Smooth muscle cell (in vitro differentiated cells): Measurements from ENCODE around the gene PLCB1. TPM values are rescaled to one million over a fixed set of nuclear protein-coding genes. Genes with fewer than 3 reads are reported as not detected.

Experiments
- DNase-seq: peaks from one replicate; lab custom pipeline; 2025; ENCODE audit not compliant: unreplicated experiment; lab: John Stamatoyannopoulos, UW
- H2AFZ ChIP-seq: fragments of 200-600 bp; sonication (generic); 2 replicates; pipeline ENCODE4 v1.6.0; 2016; ENCODE audit warnings: antibody characterized with exemption, low read depth, mild to moderate bottlenecking
- H3F3A ChIP-seq: fragments of 200-600 bp; sonication (generic); 2 replicates; pipeline ENCODE4 v1.6.0; 2017; ENCODE audit warnings: antibody characterized with exemption, low read depth
- H3K27ac ChIP-seq: fragments of 200-600 bp; sonication (generic); 2 replicates; pipeline ENCODE4 v1.5.1; 2016; ENCODE audit warnings: low read depth, mild to moderate bottlenecking
- H3K27me3 ChIP-seq: fragments of 200-600 bp; sonication (generic); 2 replicates; pipeline ENCODE4 v1.6.1; 2016; ENCODE audit warnings: low read depth, mild to moderate bottlenecking
- H3K36me3 ChIP-seq: fragments of 200-600 bp; sonication (generic); 2 replicates; pipeline ENCODE4 v1.5.1; 2016; ENCODE audit warnings: low read depth
- H3K4me1 ChIP-seq: fragments of 200-600 bp; sonication (generic); 2 replicates; pipeline ENCODE4 v1.5.1; 2016; ENCODE audit warnings: low read depth
- H3K4me2 ChIP-seq: fragments of 200-600 bp; sonication (generic); 2 replicates; pipeline ENCODE4 v1.6.0; 2016; ENCODE audit warnings: mild to moderate bottlenecking
- H3K4me3 ChIP-seq: fragments of 200-600 bp; sonication (generic); 2 replicates; pipeline ENCODE4 v1.5.1; 2016; ENCODE audit warnings: mild to moderate bottlenecking
- H3K79me2 ChIP-seq: fragments of 200-600 bp; sonication (generic); 2 replicates; pipeline ENCODE4 v1.6.0; 2016; ENCODE audit warnings: low read depth, mild to moderate bottlenecking
- H3K9ac ChIP-seq: fragments of 200-600 bp; sonication (generic); 2 replicates; pipeline ENCODE4 v1.6.0; 2016; ENCODE audit warnings: low read depth
- H3K9me3 ChIP-seq: fragments of 200-600 bp; sonication (generic); replicated peaks from 2 replicates; pipeline ENCODE4 v1.5.1; 2016; ENCODE audit warnings: low read depth
- H4K20me1 ChIP-seq: fragments of 200-600 bp; sonication (generic); 2 replicates; pipeline ENCODE4 v1.6.0; 2016; ENCODE audit warnings: low read depth
- WGBS: methylation state at CpG from one replicate; pipeline ENCODE4 v1.1.7; 2016; ENCODE audit warnings: low lambda C conversion rate; 5-methylcytosine and 5-hydroxymethylcytosine counted together
- polyA plus RNA-seq: library from polyadenylated mRNA; unstranded; fragments of >200 nt; fragmentation: Nextera tagmentation; extraction: Ambion mirVana; gene quantifications from 2 replicates; pipeline ENCODE4 v1.2.1, GENCODE V29; 2016
- total RNA-seq: library from RNA; depleted of rRNA; stranded (reverse); fragments of >200 nt; gene quantifications from 2 replicates; pipeline ENCODE4 v1.2.3, GENCODE V29; 2014
- TF ChIP-seq, protein P1 (sequence below): fragments of 200-600 bp; sonication (generic); IDR thresholded peaks from 2 replicates; pipeline ENCODE4 v1.5.1; 2017; ENCODE audit warnings: borderline replicate concordance, mild to moderate bottlenecking, antibody characterized with exemption; ENCODE audit not compliant: insufficient read depth, poor library complexity, severe bottlenecking

Gene PLCB1
- total and polyA plus RNA-seq, 2 experiments from 2014 or later, result 4.7 to 25.3 TPM

DNA sequence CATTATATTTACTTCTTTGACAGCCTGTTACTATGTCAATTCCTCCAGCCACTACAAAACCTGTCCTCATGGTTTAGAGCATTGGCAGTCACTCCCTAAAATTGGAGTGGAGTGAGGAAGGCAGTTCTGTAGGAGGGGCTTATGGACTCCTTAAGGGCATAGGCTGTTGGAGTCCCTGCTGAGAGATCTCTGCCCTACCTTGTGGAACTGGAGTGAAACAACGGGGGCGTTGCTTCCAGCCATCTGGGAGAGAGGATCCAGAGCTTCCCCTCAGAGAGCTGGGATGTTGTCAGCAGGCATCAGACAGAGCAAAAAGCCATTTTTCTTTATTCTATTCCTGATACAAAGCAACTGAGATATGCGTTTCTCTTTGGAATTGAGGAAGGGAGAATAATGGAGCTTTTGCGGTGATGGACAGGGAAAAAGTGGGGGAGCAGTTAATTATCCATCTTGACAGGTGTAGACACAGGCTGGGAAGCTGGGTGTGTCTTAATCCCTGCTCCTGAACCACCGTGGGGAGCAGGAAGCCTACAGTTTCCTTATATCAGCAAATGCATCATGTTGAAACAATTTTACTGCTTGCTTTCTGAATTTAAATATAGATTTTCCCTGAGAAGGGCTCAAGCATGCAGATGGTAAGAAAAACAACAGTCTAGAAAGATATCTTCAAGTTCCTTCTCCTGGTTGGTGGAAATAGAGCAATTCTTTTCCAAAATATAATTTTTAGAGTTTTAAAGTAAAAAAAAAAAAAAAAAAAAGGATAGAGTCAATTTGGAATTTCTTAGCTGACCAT is 402.5 kb downstream of the PLCB1 start:
- Histone ChIP-seq H3K4me3 (no peak overlapping the region), H3F3A (no peaks in the 10 kb centered on the region), H3K4me1 (no peaks in the 10 kb centered on the region), H3K36me3 (no peaks in the 10 kb centered on the region), H3K27me3 (no peaks in the 10 kb centered on the region), H3K9ac (no peak overlapping the region), H3K79me2 (no peaks in the 10 kb centered on the region), H3K9me3 (no peaks in the 10 kb centered on the region), H2AFZ (no peak overlapping the region), H3K4me2 (no peak overlapping the region), H4K20me1 (no peaks in the 10 kb centered on the region), H3K27ac (no peak overlapping the region)
- TF ChIP-seq, protein P1, sequence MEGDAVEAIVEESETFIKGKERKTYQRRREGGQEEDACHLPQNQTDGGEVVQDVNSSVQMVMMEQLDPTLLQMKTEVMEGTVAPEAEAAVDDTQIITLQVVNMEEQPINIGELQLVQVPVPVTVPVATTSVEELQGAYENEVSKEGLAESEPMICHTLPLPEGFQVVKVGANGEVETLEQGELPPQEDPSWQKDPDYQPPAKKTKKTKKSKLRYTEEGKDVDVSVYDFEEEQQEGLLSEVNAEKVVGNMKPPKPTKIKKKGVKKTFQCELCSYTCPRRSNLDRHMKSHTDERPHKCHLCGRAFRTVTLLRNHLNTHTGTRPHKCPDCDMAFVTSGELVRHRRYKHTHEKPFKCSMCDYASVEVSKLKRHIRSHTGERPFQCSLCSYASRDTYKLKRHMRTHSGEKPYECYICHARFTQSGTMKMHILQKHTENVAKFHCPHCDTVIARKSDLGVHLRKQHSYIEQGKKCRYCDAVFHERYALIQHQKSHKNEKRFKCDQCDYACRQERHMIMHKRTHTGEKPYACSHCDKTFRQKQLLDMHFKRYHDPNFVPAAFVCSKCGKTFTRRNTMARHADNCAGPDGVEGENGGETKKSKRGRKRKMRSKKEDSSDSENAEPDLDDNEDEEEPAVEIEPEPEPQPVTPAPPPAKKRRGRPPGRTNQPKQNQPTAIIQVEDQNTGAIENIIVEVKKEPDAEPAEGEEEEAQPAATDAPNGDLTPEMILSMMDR, result no peak
- no peak for DNase-seq
- 70% methylated on average over 5 of the region's 5 CpGs for WGBS

DNA sequence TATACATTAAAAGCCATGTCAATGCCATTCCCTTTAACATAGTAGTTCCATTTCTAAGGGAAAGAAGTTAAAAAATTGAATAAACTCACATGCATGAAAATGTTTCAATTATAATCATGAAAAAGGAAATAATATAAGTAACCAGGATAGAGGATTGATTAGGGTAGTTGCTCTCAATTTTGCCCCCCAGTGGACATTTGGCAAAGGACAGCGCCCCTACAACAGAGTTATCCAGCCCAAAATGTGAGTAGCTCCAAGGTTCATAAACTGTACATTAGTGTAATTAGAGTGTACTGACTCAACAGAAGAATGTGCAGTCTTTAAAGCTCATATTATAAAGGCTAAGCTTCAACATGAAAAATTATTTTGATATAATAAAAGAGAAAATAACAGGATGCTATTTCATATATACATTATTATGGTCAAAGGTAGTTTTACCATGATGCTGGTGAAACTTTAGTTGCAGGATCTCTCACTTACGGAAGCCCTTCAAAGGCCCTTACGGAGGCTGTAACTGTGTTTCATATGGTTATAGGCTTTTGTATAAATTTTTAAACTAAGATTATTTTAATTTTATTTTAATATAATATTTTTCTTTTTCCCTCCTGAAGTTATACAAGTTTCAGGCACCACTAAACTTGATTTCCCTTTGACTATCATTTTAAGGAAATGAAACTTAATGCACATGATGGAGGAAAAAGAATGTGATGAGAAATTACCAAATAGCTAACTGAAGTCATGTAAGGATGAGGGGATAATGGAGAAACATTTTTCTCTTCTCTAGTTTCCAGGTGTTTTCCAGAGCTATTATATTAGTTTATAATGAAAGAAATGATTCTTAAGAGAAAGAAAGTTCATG is 403.6 kb downstream of the PLCB1 start:
- Histone ChIP-seq H4K20me1 (no peaks in the 10 kb centered on the region), H3K4me2 (no peak overlapping the region), H3K36me3 (no peaks in the 10 kb centered on the region), H3K4me1 (no peaks in the 10 kb centered on the region), H3F3A (no peaks in the 10 kb centered on the region), H3K9ac (no peak overlapping the region), H2AFZ (no peak overlapping the region), H3K27me3 (no peaks in the 10 kb centered on the region), H3K4me3 (no peak overlapping the region), H3K27ac (no peak overlapping the region), H3K9me3 (no peaks in the 10 kb centered on the region), H3K79me2 (no peaks in the 10 kb centered on the region)
- WGBS, result 72% methylated on average over 3 of the region's 3 CpGs
- no peak for DNase-seq
- TF ChIP-seq, protein P1, result peak; percentile 47

DNA sequence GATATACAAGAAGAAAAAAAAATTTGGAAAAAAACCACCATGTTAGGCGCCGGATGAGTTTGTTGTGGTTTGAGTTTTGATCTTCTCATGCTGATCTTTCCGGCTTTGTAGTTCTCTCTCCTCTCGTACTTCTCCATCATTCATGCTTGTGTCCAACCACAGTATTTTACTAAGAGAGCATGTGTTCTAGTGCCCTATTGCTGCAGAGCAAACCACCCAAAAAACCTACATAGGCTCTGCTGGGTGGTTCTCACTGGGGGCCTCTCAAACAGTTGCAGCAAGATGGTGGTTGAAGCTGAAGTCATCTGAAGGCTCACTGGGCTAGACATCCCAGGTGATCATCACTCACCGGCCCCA is 404.2 kb downstream of the PLCB1 start:
- no peaks in the 10 kb centered on the region for H3F3A ChIP-seq
- no peaks in the 10 kb centered on the region for H3K36me3 ChIP-seq

More for the DNA sequence above, 404.2 kb downstream of the PLCB1 start:
- no peaks in the 10 kb centered on the region for H4K20me1 ChIP-seq
- H3K9me3 ChIP-seq, result no peaks in the 10 kb centered on the region
- TF ChIP-seq, protein P1, result no peak
- no peaks in the 10 kb centered on the region for H3K79me2 ChIP-seq
- H3K4me3 ChIP-seq, result no peak overlapping the region
- WGBS, result 97% methylated on average over 5 of the region's 5 CpGs
- H3K4me1 ChIP-seq, result no peaks in the 10 kb centered on the region
- DNase-seq, result no peak
- H3K9ac ChIP-seq, result no peak overlapping the region
- H2AFZ ChIP-seq, result no peak overlapping the region
- H3K27me3 ChIP-seq, result no peaks in the 10 kb centered on the region
- H3K27ac ChIP-seq, result no peak overlapping the region
- no peak overlapping the region for H3K4me2 ChIP-seq
